ENCODE data around the gene ZBTB20.

Gene ZBTB20

DNA sequence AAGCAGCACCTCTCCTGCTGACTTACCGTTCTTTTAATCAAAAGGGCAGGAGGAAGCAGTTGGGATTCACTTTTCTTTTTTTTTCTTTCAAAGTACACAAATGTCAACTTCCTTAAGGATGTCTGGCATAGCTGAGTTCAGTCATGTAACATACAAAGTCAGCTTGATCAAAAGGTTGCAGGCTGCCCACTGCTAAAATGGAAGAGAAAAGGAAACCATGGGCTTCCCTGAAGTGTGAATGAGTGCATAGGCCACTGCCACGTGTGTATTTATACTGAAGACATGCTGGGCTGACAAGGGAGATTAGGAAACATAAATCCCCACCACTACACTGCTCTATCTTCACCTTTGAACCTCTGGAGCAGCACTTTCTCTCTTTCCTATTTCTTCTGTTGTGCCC, 540.8 kb downstream of the ZBTB20 start:
- TF ChIP-seq SIN3A (IDR thresholded peaks at IDR 0.05; ENCODE audit: borderline replicate concordance, insufficient read depth, low read length), result no peak

- TF ChIP-seq POLR2AphosphoS5 (IDR thresholded peaks at IDR 0.05; ENCODE audit: low read depth, low read length) (no peak), FOXP2 (optimal IDR thresholded peaks at IDR 0.05; ENCODE audit: borderline replicate concordance, extremely low read depth, extremely low read length, insufficient read depth) (no peak), SIN3A (IDR thresholded peaks at IDR 0.05; ENCODE audit: borderline replicate concordance, insufficient read depth, low read length) (no peak), TAF1 (IDR thresholded peaks at IDR 0.05; ENCODE audit: borderline replicate concordance, insufficient read depth, low read length) (no peak)
- TF ChIP-seq, protein P1, sequence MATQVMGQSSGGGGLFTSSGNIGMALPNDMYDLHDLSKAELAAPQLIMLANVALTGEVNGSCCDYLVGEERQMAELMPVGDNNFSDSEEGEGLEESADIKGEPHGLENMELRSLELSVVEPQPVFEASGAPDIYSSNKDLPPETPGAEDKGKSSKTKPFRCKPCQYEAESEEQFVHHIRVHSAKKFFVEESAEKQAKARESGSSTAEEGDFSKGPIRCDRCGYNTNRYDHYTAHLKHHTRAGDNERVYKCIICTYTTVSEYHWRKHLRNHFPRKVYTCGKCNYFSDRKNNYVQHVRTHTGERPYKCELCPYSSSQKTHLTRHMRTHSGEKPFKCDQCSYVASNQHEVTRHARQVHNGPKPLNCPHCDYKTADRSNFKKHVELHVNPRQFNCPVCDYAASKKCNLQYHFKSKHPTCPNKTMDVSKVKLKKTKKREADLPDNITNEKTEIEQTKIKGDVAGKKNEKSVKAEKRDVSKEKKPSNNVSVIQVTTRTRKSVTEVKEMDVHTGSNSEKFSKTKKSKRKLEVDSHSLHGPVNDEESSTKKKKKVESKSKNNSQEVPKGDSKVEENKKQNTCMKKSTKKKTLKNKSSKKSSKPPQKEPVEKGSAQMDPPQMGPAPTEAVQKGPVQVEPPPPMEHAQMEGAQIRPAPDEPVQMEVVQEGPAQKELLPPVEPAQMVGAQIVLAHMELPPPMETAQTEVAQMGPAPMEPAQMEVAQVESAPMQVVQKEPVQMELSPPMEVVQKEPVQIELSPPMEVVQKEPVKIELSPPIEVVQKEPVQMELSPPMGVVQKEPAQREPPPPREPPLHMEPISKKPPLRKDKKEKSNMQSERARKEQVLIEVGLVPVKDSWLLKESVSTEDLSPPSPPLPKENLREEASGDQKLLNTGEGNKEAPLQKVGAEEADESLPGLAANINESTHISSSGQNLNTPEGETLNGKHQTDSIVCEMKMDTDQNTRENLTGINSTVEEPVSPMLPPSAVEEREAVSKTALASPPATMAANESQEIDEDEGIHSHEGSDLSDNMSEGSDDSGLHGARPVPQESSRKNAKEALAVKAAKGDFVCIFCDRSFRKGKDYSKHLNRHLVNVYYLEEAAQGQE (IDR thresholded peaks at IDR 0.05; ENCODE audit: insufficient read depth in 1 of 2, low read depth in 2 of 2, low read length in 2 of 2), result no peak
These were observed 546.5 kb downstream of the ZBTB20 start for GRCh38 chr3:114600571-114600970.

DNA sequence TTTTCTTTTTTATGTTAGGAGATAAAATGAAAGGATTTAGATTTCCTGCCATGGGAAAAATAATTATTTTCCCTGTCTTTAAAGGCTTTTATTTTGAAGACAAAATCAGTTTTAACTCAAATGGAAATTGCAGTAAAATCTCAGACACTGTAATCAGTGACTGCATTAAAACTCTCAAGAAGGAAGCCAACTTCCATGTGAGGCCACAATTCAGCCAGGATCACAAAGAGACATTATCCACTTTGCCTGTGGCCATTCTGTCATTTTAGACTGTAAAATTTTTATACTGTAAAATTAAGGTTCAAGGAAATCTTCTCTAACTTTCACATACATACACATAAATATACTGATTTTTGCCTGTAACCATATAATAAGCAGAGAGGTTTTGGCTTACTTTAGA, 549.2 kb downstream of the ZBTB20 start:
- no peak for TF ChIP-seq TAF1 (IDR thresholded peaks at IDR 0.05; ENCODE audit: borderline replicate concordance, insufficient read depth, low read length)
- TF ChIP-seq SIN3A (IDR thresholded peaks at IDR 0.05; ENCODE audit: borderline replicate concordance, insufficient read depth, low read length), result no peak
- no peak for TF ChIP-seq POLR2AphosphoS5 (IDR thresholded peaks at IDR 0.05; ENCODE audit: low read depth, low read length)
- TF ChIP-seq, protein P1 (IDR thresholded peaks at IDR 0.05; ENCODE audit: insufficient read depth in 1 of 2, low read depth in 2 of 2, low read length in 2 of 2), result no peak
- TF ChIP-seq FOXP2 (optimal IDR thresholded peaks at IDR 0.05; ENCODE audit: borderline replicate concordance, extremely low read depth, extremely low read length, insufficient read depth), result no peak

GRCh38 chr3:114597012-114597411, 550.1 kb downstream of the ZBTB20 start:
- TF ChIP-seq, protein P1 (IDR thresholded peaks at IDR 0.05; ENCODE audit: insufficient read depth in 1 of 2, low read depth in 2 of 2, low read length in 2 of 2), result no peak

DNA sequence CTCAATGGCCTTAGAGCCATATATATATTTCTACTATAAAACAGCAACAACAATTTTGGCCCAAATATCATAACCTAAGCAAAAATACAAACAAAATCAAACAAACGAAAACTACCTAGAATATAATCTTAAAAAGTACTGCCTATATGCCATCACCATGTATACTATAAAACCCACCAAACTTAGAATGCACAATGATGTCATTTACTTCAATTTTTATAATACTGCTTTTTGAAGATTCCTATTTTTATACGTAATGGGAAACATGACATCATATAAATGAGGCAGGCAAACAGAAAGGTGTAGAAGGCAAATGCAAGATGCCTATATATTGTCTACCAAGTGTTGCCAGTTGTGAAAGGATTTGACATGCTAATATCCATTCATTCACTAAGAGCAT, 550.9 kb downstream of the ZBTB20 start:
- TF ChIP-seq, protein P1 (IDR thresholded peaks at IDR 0.05; ENCODE audit: insufficient read depth in 1 of 2, low read depth in 2 of 2, low read length in 2 of 2), result no peak
- no peak for TF ChIP-seq TAF1 (IDR thresholded peaks at IDR 0.05; ENCODE audit: borderline replicate concordance, insufficient read depth, low read length)
- no peak for TF ChIP-seq POLR2AphosphoS5 (IDR thresholded peaks at IDR 0.05; ENCODE audit: low read depth, low read length)
- TF ChIP-seq SIN3A (IDR thresholded peaks at IDR 0.05; ENCODE audit: borderline replicate concordance, insufficient read depth, low read length), result no peak
- TF ChIP-seq FOXP2 (optimal IDR thresholded peaks at IDR 0.05; ENCODE audit: borderline replicate concordance, extremely low read depth, extremely low read length, insufficient read depth), result no peak
